Transverse colon (tissue), 4 donors: Measurements from ENCODE around the gene GAB2. TPM values are rescaled to one million over a fixed set of nuclear protein-coding genes. Genes with fewer than 3 reads are reported as not detected.

ENCODE experiments used
- DNase-seq: peaks from one replicate; pipeline ENCODE4 v3.0.0-alpha.2; 2019
- H3K27ac ChIP-seq, 4 donors: fragments of 200-600 bp; sonication (generic); 2 replicates each; pipeline ENCODE4 v1.5.1; 2016 to 2018; ENCODE audit warnings: inconsistent platforms in 4 of 4
- H3K27me3 ChIP-seq: fragments of 200-600 bp; sonication (generic); 2 replicates; pipeline ENCODE4 v1.5.1; 2017; ENCODE audit warnings: inconsistent platforms
- H3K36me3 ChIP-seq, 4 donors: fragments of 200-600 bp; sonication (generic); 2 replicates each; pipeline ENCODE4 v1.5.1; 2017 to 2019; ENCODE audit warnings: inconsistent platforms in 4 of 4
- H3K4me1 ChIP-seq, 4 donors: fragments of 200-600 bp; sonication (generic); 2 replicates each; pipeline ENCODE4 v1.5.1; 2017 to 2020; ENCODE audit warnings: inconsistent platforms in 4 of 4
- H3K4me3 ChIP-seq, 4 donors: fragments of 200-600 bp; sonication (generic); 1 replicate in 1 of 4; 2 replicates in 3 of 4; pipeline versions ENCODE4 v1.5.1 to v1.6.1; 2017 to 2019; ENCODE audit warnings: inconsistent platforms in 4 of 4
- H3K9me3 ChIP-seq, 2 donors: fragments of 200-600 bp; sonication (generic); 2 replicates each; pipeline ENCODE4 v1.5.1; 2017 to 2019; ENCODE audit warnings: inconsistent platforms in 2 of 2
- CTCF ChIP-seq, 5 experiments: fragments of 200-600 bp in 3 of 5; fragments of 450-650 bp in 2 of 5; sonication (generic) in 3 of 5; IDR thresholded peaks; 1 replicate in 2 of 5; 2 replicates in 3 of 5; pipeline ENCODE4 v1.5.1; 2016 to 2017; ENCODE audit warnings: antibody characterized with exemption in 5 of 5, inconsistent platforms in 3 of 5, mild to moderate bottlenecking in 2 of 5, moderate library complexity in 1 of 5
- EP300 ChIP-seq: sonication (generic); formaldehyde crosslinking; IDR thresholded peaks from one replicate; pipeline ENCODE4 v1.6.1; 2017; ENCODE audit warnings: antibody characterized with exemption, low read depth
- POLR2A ChIP-seq: fragments of 450-650 bp; IDR thresholded peaks from one replicate; pipeline ENCODE4 v1.6.1; 2016; ENCODE audit warnings: antibody characterized with exemption, mild to moderate bottlenecking, moderate library complexity
- POLR2AphosphoS5 ChIP-seq, 3 donors: sonication (generic); formaldehyde crosslinking; IDR thresholded peaks; one replicate each; pipeline ENCODE4 v1.6.1; 2016; ENCODE audit warnings: antibody characterized with exemption in 3 of 3
- WGBS, 2 donors: methylation state at CpG; one replicate each; pipeline ENCODE4 v1.1.5; 2018; ENCODE audit warnings: low coverage in 1 of 2; 5-methylcytosine and 5-hydroxymethylcytosine counted together
- in situ Hi-C, 4 donors: fragments of 200-750 bp; cut with MboI; loops; one replicate each; pipeline versions ENCODE4 v1.15.0 to v1.15.1; 2017; ENCODE audit warnings: low sequenced_read_pairs in 3 of 4, low pct_ligation_motif_present in 1 of 4, low pct_unique_long_range_greater_than_20kb in 1 of 4
- intact Hi-C: fragments of 100-400 bp; cut with DNase I; formaldehyde crosslinking; loops from one replicate; pipeline ENCODE4 v1.15.1; 2023; ENCODE audit warnings: low total_unique reads
- total RNA-seq, 4 donors: library from RNA; depleted of rRNA; stranded (reverse); fragments of >200 nt; gene quantifications; one replicate each; pipeline ENCODE4 v1.1.0, GENCODE V29; 2016

Gene GAB2
- total RNA-seq, 4 donors from 2014 or later: 5.8 to 35.7 (median 22.9) TPM

GRCh38 chr11:78289552-78290292, 127.9 kb downstream of the GAB2 start:
- in situ Hi-C loops: no loop called here
- no peaks in the 10 kb centered on the region for H3K36me3 ChIP-seq
- 76 to 78% methylated on average over 7 of the region's 7 CpGs for WGBS, 2 donors
- H3K27ac ChIP-seq: no peak overlapping the region
- intact Hi-C loops: no loop called here
- TF ChIP-seq POLR2AphosphoS5 (IDR thresholded peaks at IDR 0.05) (no peak), POLR2A (no peak), CTCF (IDR thresholded peaks at IDR 0.05) (no peak), EP300 (no peak)
- no peak overlapping the region for H3K4me3 ChIP-seq
- H3K9me3 ChIP-seq: peaks cover 0 to 4% of the 10 kb centered on the region in 2 donors
- H3K27me3 ChIP-seq: no peaks in the 10 kb centered on the region
- peaks cover 0 to 3% (median 0%) of the 10 kb centered on the region in 4 donors for H3K4me1 ChIP-seq
- no peak for DNase-seq

GRCh38 chr11:78284260-78284659, 133.4 kb downstream of the GAB2 start:
- intact Hi-C loops: no loop called here
- Histone ChIP-seq H3K27ac (no peak overlapping the region), H3K27me3 (no peaks in the 10 kb centered on the region), H3K9me3 (peaks cover 0 to 4% of the 10 kb centered on the region in 2 donors), H3K4me1 (no peaks in the 10 kb centered on the region), H3K36me3 (no peaks in the 10 kb centered on the region), H3K4me3 (no peak overlapping the region)
- TF ChIP-seq CTCF (IDR thresholded peaks at IDR 0.05) (no peak), POLR2AphosphoS5 (IDR thresholded peaks at IDR 0.05) (no peak), EP300 (no peak), POLR2A (no peak)
- no peak for DNase-seq
- in situ Hi-C loops: no loop called here
- 93 to 97% methylated on average over 5 of the region's 5 CpGs for WGBS, 2 donors

GRCh38 chr11:78282821-78283220, 134.8 kb downstream of the GAB2 start:
- WGBS, 2 donors: 97 to 100% methylated on average over 1 of the region's 1 CpG
- in situ Hi-C loops: no loop called here
- intact Hi-C loops: no loop called here
- no peak overlapping the region for H3K4me3 ChIP-seq
- no peaks in the 10 kb centered on the region for H3K36me3 ChIP-seq
- no peaks in the 10 kb centered on the region for H3K9me3 ChIP-seq
- H3K27ac ChIP-seq: no peak overlapping the region
- H3K4me1 ChIP-seq: peaks cover 0 to 6% (median 4%) of the 10 kb centered on the region in 4 donors
- no peak for DNase-seq
- TF ChIP-seq EP300: no peak
- no peak for TF ChIP-seq CTCF (IDR thresholded peaks at IDR 0.05)
- TF ChIP-seq POLR2A: no peak
- TF ChIP-seq POLR2AphosphoS5 (IDR thresholded peaks at IDR 0.05): no peak
- no peaks in the 10 kb centered on the region for H3K27me3 ChIP-seq

GRCh38 chr11:78281511-78281910, 136.1 kb downstream of the GAB2 start:
- 100% methylated on average over 2 of the region's 2 CpGs; no CpG with 5 or more reads in 1 of the 2 donors for WGBS, 2 donors
- no peak for DNase-seq
- no peaks in the 10 kb centered on the region for H3K36me3 ChIP-seq
- no peak overlapping the region for H3K27ac ChIP-seq
- no peaks in the 10 kb centered on the region for H3K9me3 ChIP-seq
- TF ChIP-seq POLR2AphosphoS5 (IDR thresholded peaks at IDR 0.05) (no peak), EP300 (no peak), POLR2A (no peak), CTCF (IDR thresholded peaks at IDR 0.05) (no peak)
- no peaks in the 10 kb centered on the region for H3K27me3 ChIP-seq
- in situ Hi-C loops: no loop called here
- intact Hi-C loops: no loop called here
- H3K4me1 ChIP-seq: peaks cover 0 to 16% (median 13%) of the 10 kb centered on the region in 4 donors
- no peak overlapping the region for H3K4me3 ChIP-seq
